Right lobe of liver (tissue), 4 donors: Measurements from ENCODE around the gene BUB1B.
"Not testable (repeated sequence)": the region's sequence is repeated elsewhere in the genome, so short reads cannot be mapped to it uniquely, and the experiment has no call there.

ENCODE experiments used
- POLR2A ChIP-seq: fragments of 450-650 bp; IDR thresholded peaks from one replicate; pipeline ENCODE4 v1.6.1; 2017; ENCODE audit warnings: antibody characterized with exemption, mild to moderate bottlenecking
- TF ChIP-seq, protein P1 (sequence below), 4 donors: fragments of 200-600 bp in 3 of 4; fragments of 450-650 bp in 1 of 4; IDR thresholded peaks; one replicate each; pipeline versions ENCODE4 v1.5.1 to v1.8.0; 2016 to 2022; ENCODE audit warnings: antibody characterized with exemption in 4 of 4, mild to moderate bottlenecking in 2 of 4
- donor health status: DM: no; HTN: no; CAD: no.
- donor health status: DM: no; HTN: no; CAD: no.
- donor health status: DM: no; HTN: yes; CAD: no.

DNA sequence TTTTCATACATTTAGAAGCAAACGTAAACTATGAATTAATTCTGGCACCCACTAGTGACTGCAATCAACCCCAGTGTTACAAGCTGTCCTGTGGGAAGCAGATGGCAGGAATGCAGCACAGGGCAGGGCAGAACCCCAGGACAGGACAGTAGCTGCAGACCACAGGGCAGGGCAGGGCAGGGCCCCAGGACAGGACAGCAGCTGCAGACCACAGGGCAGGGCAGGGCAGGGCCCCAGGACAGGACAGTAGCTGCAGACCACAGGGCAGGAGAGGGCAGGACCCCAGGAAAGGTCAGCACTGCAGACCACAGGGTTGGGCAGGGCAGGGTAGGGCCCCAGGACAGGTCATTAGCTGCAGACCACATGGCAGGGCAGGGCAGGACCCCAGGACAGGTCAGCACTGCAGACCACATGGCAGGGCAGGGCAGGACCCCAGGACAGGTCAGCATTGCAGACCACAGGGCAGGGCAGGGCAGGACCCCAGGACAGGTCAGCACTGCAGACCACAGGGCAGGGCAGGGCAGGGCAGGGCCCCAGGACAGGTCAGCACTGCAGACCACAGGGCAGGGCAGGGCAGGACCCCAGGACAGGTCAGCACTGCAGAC is 24.9 kb upstream of the BUB1B start:
- TF ChIP-seq, protein P1, sequence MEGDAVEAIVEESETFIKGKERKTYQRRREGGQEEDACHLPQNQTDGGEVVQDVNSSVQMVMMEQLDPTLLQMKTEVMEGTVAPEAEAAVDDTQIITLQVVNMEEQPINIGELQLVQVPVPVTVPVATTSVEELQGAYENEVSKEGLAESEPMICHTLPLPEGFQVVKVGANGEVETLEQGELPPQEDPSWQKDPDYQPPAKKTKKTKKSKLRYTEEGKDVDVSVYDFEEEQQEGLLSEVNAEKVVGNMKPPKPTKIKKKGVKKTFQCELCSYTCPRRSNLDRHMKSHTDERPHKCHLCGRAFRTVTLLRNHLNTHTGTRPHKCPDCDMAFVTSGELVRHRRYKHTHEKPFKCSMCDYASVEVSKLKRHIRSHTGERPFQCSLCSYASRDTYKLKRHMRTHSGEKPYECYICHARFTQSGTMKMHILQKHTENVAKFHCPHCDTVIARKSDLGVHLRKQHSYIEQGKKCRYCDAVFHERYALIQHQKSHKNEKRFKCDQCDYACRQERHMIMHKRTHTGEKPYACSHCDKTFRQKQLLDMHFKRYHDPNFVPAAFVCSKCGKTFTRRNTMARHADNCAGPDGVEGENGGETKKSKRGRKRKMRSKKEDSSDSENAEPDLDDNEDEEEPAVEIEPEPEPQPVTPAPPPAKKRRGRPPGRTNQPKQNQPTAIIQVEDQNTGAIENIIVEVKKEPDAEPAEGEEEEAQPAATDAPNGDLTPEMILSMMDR (IDR thresholded peaks at IDR 0.05), result not testable (repeated sequence)
- TF ChIP-seq POLR2A, result not testable (repeated sequence)
